ENCODE data around the gene LRRC75A. TPM values are rescaled to one million over a fixed set of nuclear protein-coding genes. Genes with fewer than 3 reads are reported as not detected.
"Not testable (repeated sequence)": the region's sequence is repeated elsewhere in the genome, so short reads cannot be mapped to it uniquely, and the experiment has no call there.

Gene LRRC75A, protein sequence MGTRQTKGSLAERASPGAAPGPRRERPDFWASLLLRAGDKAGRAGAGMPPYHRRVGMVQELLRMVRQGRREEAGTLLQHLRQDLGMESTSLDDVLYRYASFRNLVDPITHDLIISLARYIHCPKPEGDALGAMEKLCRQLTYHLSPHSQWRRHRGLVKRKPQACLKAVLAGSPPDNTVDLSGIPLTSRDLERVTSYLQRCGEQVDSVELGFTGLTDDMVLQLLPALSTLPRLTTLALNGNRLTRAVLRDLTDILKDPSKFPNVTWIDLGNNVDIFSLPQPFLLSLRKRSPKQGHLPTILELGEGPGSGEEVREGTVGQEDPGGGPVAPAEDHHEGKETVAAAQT
- total RNA-seq = 1.4 TPM
- long read RNA-seq, partial matches to known transcripts = 0 of 29 reads
- long read RNA-seq, other reads (novel, unspliced or antisense) = 28 of 29 reads

DNA sequence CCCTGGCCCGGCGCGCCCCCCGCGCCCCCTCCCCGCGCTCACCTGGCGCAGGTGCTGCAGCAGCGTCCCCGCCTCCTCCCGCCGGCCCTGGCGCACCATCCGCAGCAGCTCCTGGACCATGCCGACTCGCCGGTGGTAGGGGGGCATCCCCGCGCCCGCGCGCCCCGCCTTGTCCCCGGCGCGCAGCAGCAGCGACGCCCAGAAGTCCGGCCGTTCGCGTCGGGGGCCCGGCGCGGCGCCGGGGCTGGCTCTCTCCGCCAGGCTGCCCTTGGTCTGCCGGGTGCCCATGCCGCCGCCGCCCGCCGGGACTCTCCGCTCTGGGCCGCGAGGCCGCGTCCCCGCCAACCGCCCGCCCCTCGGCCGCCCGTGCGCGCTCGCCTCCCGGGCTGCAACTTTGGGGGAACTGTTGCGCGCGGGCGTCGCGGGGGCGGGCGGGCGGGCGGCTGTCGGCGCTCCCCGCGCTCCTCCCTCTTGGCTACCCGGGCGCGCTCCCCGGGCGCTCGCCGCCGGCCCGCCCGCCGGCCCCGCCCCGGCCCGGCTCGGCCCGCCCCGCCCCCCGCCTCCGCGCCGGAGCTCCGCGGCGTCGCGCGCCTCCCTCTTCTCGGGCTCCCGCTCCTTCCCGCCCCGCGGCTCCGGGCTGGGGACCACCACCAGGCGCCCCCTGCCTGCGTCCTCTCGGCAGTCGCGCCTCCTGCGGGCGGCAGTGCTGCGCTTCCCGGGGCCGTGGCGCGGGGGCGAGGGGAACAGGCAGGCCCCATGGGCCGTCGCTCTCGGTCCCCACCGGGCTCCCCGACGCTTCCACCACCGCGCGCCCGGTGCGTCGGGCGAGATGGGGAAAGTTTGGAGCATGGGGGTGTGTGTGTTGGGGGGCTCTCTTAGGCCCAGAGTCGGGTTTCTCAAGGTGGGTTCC, at the start of gene LRRC75A:
LRRC75A (minus strand) TSS at position 491 of the 910 bp plus-strand sequence; CDS start at position 288, 203 bp downstream.
- DNase-seq (ENCODE audit: low spot score) = peak; percentile 83

DNA sequence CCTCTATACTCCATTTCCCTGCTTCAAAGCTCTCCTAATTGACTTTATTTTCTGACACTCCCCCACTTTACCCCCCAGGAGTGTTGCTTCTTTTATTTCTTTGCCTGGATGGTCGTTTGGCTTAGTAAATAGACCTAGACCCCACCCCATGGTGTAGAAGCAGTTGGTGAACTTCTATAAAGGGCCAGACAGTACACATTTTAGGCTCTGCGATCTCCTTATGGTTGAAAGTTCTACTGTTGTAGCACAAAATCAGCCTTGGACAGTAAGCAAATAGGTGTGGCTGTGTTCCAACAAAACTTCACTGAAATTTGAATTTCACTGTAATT, 45.1 kb upstream of the LRRC75A start:
- intact Hi-C loops (cut with DNase I) = loop anchor here (2.0 to 10.0 kb wide), 4 partner anchors 52 to 698 kb away; partner anchors contain the start of genes FLCN and ZNF624
- DNase-seq (ENCODE audit: low spot score) = no peak

More for the DNA sequence above, at the start of gene LRRC75A:
- intact Hi-C loops (cut with DNase I) = no loop called here

DNA sequence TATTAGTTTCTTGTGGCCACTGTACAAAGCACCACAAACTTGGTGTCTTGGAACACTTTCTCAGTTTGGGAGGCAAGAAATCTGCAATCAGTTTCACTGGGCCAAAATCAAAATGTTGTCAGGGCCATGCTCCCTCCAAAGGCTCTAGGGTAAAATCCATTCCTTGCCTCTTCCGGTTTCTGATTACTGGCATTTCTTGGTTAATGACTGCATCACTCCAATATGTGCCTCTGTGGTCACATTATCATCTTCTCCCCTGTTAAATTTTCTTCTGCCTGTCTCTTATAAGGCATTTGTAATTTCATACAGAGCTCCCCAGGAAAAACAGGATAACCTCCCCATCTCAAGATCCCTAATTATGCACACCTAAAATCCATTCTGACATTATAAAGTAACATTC, 42.2 kb upstream of the LRRC75A start:
- intact Hi-C loops (cut with DNase I) = loop anchor here (10.0 kb wide), 1 partner anchor 701 kb away; the partner anchor contains the start of gene FLCN
- no peak for DNase-seq (ENCODE audit: low spot score)

DNA sequence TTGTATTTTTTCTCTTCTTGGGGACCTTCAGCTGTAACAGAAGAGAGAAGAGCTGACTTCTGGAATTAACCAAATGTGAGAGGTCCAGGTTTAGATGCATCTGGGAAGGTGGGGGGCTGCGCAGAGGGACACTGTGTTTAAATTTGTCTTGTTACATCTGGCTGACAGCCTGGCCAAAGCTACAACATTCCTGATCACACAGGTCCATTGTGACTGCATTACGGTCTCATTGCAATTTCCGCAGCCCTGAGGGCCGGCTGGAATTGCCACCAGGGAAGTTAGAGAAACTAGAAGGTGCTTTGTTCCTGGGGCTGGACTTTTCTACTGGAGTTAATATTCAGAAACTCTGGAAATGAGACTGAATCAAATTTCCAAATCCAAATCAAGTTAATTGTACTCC, 37.9 kb upstream of the LRRC75A start:
- no peak for DNase-seq (ENCODE audit: low spot score)
- intact Hi-C loops (cut with DNase I) = loop anchor here (10.0 kb wide), 1 partner anchor 705 kb away; the partner anchor contains the start of gene FLCN

DNA sequence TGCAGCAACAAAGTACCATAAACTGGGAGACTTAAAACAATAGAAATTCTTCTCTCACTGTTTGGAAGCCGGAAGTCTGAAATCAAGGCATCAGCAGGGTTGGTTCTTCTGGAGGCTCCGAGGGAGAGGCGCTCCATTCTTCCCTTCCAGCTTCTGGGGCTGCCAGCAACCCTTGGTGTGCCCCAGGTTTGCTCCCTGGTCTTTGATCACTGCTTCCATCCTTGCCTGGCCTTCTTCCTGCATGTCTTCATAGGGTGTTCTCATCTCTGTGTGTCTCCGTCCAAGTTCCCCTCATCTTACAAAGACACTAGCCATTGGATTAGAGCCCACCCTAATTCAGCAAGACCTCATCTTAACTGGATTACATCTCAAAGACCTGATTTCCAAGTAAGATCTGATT, 35.3 kb upstream of the LRRC75A start:
- intact Hi-C loops (cut with DNase I) = no loop called here
- DNase-seq (ENCODE audit: low spot score) = no peak

DNA sequence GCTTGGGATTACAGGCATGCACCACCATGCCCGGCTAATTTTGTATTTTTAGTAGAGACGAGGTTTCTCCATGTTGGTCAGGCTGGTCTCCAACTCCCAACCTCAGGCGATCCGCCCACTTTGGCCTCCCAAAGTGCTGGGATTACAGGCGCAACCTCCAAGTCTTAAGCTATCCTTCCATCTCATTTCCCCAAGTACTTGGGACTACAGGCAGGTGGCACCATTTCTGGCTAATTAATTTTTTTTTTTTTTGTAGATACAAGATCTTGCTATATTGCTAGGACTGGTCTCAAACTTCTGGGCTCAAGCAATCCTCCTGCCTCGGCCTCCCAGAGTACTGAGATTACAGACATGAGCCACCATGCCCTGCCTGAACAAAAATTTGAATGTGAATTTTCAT, 33.6 kb upstream of the LRRC75A start:
- intact Hi-C loops (cut with DNase I); DNase-seq (ENCODE audit: low spot score): not testable (repeated sequence)

DNA sequence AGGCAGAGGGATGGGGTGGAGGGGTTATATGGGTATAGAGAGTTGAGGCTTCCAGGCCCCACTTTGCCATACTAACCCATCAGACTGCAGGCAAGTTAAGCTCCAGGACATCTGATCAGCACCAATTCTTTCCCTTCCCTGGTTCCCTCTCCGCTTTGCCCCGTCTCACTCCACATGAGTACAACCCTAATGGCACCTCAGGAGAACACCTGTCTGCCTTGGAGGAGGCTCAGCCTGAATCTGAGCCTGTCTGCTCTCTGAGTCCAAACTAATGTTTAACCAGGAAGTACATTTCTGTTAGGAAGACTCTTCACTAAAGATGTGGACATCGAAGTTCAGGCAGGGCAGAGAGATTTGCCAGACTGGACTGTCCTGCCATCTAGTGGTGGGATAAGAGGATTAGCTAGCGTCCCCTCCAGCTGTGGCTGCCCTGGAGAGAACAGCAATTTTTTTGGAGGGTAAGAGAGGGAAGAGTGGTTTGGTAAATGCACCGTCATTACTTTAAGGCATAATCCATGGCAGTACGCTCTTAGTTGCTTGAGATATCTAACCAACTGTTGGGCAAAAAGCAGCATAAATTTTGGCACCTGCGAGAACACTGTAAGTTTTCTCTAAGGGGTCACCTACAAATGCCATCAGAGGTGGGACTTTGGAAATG, 29.2 kb upstream of the LRRC75A start:
- peak; percentile 82 for DNase-seq (ENCODE audit: low spot score)
- intact Hi-C loops (cut with DNase I) = loop anchor here (5.0 kb wide), 1 partner anchor 159 kb away; no protein-coding TSS in a partner anchor

DNA sequence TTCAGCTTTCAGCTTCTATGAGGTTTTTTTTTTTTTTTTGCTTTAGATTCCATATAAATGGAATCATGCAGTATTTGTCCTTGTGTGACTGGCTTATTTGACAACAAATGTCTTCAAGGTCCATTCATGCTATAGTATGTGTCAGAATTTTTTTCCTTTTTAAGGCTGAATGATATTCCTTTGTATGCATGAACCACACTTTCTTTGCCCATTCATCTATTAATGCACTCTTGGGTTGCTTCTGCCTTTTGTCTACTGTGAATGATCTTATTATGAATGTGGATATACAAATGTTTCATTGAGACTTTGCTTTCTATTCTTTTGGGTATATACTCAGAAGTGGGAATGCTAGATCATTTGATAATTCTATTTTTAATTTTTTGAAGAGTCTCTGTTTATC, 27.0 kb upstream of the LRRC75A start:
- no peak for DNase-seq (ENCODE audit: low spot score)
- intact Hi-C loops (cut with DNase I) = no loop called here

DNA sequence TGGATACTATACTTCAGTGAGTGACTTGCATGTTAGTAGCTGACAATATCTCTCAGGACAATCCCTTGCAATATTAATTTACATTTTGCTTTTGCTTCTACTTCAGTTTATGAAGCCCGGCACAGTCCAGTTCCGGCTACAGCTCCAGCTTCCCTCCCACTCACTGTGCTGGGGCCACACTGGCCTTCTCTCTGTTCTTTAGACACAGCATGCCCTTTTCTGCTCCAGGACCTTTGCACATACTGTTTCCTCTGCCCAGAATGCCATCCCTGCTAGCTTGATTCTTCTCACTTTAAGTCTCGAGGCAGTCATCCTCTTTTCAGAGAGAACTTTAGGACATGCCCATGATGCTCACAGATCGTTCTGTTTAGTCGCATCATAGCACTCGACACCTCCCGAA, 25.5 kb upstream of the LRRC75A start:
- DNase-seq (ENCODE audit: low spot score) = no peak
- intact Hi-C loops (cut with DNase I) = loop anchor here (2.0 kb wide), 1 partner anchor 55 kb away; no protein-coding TSS in a partner anchor

DNA sequence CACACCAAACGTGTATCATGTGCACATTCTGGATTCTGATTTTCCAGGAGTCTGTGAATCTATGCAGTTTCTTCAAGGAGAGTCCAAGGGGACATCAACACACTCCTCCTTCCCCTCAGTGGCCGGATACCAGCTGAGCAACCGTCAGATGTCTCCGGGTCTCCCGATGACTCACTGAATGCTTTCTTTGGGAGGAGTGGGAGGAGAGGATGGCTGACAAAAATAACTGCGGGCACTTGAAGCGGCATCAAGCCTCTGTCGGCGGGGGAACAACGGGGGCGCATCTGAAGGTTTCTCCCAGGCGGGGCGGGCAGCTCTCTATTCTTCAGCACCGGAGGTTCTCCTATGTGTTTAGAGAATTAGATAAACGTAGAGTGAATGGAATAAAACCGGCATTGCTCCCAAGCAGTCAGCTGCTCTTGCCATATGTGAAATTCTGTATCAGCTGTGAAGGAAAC, 24.6 kb upstream of the LRRC75A start:
- no peak for DNase-seq (ENCODE audit: low spot score)
- intact Hi-C loops (cut with DNase I) = loop anchor here (2.0 kb wide), 1 partner anchor 54 kb away; no protein-coding TSS in a partner anchor

DNA sequence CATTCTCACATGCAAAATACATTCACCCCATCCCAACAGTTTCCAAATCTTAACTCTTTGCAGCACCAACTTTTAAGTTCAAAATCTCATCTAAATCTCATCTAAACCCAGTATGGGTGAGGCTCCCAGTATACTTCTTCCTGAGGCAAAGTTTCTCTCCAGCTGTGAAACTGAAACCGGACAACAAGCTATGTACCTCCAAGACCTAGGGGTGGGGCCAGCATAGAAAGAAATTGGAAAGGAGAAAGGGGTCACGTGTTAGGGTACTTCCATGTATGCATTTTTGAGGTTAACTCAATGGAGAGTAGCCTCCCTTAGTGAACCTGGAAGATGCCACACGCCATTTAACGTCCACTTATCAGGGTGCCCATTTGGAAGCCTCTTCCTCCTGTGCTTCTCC, 23.9 kb upstream of the LRRC75A start:
- DNase-seq (ENCODE audit: low spot score) = no peak
- intact Hi-C loops (cut with DNase I) = loop anchor here (2.0 kb wide), 1 partner anchor 53 kb away; no protein-coding TSS in a partner anchor

DNA sequence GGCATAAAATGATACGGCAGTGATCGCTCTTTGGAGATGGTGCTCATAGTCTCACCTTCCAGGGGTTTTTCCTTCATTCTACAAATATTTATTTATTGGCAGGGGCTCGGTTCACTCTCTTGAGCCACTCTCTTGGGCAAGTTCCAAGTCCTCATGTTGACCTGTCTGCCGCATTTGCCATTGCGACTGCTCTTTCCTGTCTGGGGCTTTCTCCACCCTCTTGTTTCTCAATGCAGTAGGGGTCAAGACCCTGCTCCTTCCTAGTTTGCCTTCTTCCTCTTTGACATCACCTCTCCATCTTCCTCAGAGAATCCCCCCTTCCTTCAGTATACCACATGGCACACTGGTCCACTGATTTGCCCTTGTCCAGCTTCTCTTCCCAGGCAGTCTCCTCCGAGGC, 21.9 kb upstream of the LRRC75A start:
- no peak for DNase-seq (ENCODE audit: low spot score)
- intact Hi-C loops (cut with DNase I) = no loop called here

DNA sequence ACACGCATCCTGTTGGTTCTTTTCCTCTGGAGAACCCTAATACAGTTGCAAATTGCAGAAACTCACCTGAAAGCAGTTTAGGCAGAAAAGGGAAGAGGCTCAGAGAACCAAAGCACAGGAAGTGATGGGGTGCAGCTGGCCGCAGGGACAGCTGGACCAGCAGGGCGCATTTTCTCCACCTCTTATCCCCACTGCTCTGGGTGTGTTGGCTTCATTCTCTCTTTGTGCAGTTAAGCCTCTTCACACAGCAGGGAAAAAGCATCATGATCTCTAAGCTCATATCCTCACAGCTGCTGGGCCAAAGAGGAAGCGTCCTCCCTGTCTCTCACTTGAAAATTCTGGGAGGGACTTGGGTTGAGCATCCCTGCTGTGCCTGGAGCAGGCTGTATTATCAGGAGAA, 20.0 kb upstream of the LRRC75A start:
- no peak for DNase-seq (ENCODE audit: low spot score)
- intact Hi-C loops (cut with DNase I) = no loop called here

DNA sequence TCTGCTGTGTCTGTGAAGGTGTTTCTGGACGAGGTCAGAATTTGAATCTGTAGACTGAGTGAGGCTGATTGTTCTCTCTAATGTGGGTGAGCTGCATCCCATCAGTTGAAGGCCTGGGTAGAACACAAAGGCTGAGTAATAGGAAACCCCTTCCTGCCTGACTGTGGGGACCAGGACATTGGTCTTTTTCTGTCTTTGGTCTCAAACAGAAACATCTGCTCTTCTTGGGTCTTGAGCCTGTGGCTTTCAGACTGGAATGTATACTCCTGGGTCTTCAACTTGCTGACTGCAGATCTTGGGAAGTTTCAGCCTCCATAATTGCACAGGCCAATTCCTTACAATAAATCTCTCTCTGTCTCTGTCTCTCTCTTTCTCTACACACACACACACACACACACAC, 19.6 kb upstream of the LRRC75A start:
- intact Hi-C loops (cut with DNase I) = no loop called here
- DNase-seq (ENCODE audit: low spot score) = no peak

DNA sequence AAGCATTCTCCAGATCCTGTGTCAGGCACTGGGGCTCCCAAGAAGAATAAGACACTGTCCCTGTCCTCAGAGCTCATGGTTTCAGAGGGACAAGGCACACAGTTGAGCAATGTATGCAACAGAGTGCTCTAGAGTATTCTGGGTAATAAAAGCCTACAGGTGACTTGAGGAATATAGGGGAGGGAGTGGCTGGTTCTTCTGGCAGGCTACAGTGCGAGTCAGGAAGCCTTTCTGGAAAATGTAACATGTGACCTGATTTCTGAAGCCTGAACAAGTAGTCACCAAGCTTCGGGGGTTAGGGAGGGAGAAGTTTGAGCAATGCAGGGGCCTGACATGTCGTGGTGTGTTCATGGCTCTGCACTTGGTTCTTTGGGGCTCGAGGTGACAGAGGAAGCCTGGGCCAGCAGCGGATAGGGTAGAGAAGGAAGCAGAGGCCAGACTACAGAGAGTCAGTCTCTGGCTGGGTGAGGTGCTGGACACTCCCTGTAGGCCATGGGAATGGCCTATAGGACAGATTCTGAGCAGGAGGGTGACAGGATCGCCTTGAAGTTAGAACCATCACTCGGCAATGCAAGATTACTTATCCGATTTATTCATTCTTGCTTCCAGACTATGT, 16.0 kb upstream of the LRRC75A start:
- DNase-seq (ENCODE audit: low spot score) = no peak
- intact Hi-C loops (cut with DNase I) = no loop called here

DNA sequence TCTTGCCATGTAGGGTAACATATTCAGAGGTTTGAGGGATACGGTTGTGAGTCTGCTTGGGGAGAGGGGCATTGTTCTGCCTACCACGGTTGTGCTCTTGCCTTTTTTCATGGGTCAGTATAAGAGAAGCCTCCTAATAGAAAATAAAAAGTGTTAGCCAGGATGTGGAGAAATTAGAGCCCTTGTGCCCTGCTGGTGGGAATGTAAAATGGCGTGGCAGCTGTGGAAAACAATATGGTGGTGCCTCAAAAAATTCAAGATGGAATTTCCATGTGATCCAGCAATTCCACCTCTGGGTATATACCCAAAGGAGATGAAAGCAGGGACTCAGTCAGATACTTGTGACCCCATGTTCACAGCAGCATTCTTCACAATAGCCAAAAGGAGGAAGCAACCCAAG, 14.2 kb upstream of the LRRC75A start:
- intact Hi-C loops (cut with DNase I) = no loop called here
- DNase-seq (ENCODE audit: low spot score) = no peak

DNA sequence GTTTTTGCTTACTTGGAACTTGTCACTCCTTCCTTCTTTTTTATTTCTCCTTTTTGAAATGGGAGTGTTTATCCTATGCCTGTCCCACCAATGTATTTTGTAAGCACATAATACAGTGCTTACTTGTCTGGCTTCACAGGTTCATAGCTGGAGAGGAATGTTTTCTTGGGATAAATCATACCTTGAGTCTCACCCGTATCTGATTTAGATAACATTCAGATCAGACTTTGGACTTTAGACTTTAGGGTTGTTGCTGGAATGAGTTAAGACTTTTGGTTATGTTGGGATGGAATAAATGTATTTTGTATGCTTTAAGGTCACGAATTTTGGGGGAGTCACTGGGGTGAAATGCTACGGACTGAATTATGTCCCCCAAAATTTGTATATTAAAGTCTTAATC, 13.0 kb upstream of the LRRC75A start:
- DNase-seq (ENCODE audit: low spot score) = no peak
- intact Hi-C loops (cut with DNase I) = no loop called here

DNA sequence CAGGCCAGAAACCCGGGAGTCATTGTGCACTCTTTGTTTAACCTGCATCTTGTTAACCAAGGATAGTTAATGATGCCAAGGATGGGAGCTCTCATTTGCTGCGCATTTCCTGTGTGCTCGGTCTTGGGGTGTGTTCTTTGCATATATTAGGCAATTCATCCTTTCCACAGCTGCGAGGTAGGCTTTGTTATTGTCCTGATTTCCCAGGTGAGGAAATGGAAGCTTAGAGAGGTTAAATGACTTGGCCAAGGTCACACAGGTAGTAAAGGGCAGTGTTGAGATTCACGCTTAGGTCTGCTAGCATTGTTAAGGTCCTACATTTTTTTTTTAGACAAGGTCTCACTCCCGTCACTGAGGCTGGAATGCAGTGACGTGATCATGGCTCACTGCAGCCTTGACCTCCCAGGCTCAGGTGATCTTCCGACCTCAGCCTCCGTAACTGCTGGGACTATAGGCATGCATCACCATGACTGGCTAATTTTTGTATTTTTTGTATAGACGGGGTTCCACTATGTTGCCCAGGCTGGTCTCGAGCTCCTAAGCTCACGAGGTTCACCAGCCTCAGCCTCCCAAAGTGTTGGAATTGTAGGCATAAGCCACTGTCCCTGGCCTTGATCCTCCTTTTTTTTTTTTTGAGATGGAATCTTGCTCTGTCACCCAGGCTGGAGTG, 5.0 kb upstream of the LRRC75A start:
- no peak for DNase-seq (ENCODE audit: low spot score)
- intact Hi-C loops (cut with DNase I) = no loop called here
